ENCODE measurements around the gene RASD2.

DNA sequence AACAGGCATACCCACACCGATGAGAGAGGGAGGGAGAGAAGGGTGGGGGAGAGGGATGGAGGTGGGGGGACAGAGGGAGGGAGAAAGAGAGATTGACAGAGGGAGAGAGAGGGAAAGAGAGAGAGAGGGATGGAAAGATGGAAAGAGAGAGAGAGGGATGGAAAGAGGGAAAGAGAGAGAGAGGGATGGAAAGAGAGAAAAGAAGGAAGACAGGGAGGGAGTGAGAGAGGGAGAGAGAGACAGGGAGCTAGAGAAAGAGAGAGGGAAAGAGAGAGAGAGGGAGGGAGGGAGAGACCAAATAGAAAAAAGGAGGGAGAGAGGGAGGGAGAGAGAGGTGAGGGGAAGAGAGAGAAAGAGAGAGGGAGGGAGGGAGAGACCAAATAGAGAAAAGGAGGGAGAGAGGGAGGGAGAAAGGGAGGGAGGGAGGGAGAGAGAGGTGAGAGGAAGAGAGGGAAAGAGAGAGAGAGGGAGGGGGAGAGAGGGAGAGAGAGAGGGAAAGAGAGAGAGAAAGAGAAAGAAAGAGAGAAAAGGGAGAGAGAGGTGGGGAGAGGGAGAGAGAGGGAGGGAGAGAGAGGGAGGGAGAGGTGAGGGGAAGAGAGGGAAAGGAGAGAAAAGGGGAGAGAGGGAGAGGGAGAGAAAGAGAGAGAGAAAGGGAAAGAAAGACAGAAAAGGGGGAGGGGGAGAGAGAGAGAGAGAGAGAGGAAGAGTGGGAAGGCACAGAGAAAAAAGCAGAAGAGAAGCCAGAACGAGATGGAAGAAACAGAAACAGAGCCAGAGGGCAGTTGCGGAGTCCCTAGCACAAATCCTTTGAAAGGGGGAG lies 52.6 kb downstream of the RASD2 start:
- TF ChIP-seq, protein P1, sequence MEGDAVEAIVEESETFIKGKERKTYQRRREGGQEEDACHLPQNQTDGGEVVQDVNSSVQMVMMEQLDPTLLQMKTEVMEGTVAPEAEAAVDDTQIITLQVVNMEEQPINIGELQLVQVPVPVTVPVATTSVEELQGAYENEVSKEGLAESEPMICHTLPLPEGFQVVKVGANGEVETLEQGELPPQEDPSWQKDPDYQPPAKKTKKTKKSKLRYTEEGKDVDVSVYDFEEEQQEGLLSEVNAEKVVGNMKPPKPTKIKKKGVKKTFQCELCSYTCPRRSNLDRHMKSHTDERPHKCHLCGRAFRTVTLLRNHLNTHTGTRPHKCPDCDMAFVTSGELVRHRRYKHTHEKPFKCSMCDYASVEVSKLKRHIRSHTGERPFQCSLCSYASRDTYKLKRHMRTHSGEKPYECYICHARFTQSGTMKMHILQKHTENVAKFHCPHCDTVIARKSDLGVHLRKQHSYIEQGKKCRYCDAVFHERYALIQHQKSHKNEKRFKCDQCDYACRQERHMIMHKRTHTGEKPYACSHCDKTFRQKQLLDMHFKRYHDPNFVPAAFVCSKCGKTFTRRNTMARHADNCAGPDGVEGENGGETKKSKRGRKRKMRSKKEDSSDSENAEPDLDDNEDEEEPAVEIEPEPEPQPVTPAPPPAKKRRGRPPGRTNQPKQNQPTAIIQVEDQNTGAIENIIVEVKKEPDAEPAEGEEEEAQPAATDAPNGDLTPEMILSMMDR (IDR thresholded peaks at IDR 0.05) = no peak
- TF ChIP-seq, protein P2, sequence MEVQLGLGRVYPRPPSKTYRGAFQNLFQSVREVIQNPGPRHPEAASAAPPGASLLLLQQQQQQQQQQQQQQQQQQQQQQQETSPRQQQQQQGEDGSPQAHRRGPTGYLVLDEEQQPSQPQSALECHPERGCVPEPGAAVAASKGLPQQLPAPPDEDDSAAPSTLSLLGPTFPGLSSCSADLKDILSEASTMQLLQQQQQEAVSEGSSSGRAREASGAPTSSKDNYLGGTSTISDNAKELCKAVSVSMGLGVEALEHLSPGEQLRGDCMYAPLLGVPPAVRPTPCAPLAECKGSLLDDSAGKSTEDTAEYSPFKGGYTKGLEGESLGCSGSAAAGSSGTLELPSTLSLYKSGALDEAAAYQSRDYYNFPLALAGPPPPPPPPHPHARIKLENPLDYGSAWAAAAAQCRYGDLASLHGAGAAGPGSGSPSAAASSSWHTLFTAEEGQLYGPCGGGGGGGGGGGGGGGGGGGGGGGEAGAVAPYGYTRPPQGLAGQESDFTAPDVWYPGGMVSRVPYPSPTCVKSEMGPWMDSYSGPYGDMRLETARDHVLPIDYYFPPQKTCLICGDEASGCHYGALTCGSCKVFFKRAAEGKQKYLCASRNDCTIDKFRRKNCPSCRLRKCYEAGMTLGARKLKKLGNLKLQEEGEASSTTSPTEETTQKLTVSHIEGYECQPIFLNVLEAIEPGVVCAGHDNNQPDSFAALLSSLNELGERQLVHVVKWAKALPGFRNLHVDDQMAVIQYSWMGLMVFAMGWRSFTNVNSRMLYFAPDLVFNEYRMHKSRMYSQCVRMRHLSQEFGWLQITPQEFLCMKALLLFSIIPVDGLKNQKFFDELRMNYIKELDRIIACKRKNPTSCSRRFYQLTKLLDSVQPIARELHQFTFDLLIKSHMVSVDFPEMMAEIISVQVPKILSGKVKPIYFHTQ (CRISPR knock-in tag; IDR thresholded peaks at IDR 0.05) = no peak
- TF ChIP-seq, protein P3, sequence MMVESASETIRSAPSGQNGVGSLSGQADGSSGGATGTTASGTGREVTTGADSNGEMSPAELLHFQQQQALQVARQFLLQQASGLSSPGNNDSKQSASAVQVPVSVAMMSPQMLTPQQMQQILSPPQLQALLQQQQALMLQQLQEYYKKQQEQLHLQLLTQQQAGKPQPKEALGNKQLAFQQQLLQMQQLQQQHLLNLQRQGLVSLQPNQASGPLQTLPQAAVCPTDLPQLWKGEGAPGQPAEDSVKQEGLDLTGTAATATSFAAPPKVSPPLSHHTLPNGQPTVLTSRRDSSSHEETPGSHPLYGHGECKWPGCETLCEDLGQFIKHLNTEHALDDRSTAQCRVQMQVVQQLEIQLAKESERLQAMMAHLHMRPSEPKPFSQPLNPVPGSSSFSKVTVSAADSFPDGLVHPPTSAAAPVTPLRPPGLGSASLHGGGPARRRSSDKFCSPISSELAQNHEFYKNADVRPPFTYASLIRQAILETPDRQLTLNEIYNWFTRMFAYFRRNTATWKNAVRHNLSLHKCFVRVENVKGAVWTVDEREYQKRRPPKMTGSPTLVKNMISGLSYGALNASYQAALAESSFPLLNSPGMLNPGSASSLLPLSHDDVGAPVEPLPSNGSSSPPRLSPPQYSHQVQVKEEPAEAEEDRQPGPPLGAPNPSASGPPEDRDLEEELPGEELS (CRISPR knock-in tag; IDR thresholded peaks at IDR 0.05) = no peak
- TF ChIP-seq, protein P4, sequence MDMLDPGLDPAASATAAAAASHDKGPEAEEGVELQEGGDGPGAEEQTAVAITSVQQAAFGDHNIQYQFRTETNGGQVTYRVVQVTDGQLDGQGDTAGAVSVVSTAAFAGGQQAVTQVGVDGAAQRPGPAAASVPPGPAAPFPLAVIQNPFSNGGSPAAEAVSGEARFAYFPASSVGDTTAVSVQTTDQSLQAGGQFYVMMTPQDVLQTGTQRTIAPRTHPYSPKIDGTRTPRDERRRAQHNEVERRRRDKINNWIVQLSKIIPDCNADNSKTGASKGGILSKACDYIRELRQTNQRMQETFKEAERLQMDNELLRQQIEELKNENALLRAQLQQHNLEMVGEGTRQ (CRISPR knock-in tag; IDR thresholded peaks at IDR 0.05) = no peak
- TF ChIP-seq, protein P5, sequence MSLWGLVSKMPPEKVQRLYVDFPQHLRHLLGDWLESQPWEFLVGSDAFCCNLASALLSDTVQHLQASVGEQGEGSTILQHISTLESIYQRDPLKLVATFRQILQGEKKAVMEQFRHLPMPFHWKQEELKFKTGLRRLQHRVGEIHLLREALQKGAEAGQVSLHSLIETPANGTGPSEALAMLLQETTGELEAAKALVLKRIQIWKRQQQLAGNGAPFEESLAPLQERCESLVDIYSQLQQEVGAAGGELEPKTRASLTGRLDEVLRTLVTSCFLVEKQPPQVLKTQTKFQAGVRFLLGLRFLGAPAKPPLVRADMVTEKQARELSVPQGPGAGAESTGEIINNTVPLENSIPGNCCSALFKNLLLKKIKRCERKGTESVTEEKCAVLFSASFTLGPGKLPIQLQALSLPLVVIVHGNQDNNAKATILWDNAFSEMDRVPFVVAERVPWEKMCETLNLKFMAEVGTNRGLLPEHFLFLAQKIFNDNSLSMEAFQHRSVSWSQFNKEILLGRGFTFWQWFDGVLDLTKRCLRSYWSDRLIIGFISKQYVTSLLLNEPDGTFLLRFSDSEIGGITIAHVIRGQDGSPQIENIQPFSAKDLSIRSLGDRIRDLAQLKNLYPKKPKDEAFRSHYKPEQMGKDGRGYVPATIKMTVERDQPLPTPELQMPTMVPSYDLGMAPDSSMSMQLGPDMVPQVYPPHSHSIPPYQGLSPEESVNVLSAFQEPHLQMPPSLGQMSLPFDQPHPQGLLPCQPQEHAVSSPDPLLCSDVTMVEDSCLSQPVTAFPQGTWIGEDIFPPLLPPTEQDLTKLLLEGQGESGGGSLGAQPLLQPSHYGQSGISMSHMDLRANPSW (CRISPR knock-in tag; conservative IDR thresholded peaks at IDR 0.05; ENCODE audit: low read depth) = no peak
- TF ChIP-seq ZNF416 (CRISPR knock-in tag; IDR thresholded peaks at IDR 0.05) = no peak
- TF ChIP-seq, protein P6, sequence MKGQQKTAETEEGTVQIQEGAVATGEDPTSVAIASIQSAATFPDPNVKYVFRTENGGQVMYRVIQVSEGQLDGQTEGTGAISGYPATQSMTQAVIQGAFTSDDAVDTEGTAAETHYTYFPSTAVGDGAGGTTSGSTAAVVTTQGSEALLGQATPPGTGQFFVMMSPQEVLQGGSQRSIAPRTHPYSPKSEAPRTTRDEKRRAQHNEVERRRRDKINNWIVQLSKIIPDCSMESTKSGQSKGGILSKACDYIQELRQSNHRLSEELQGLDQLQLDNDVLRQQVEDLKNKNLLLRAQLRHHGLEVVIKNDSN (CRISPR knock-in tag; IDR thresholded peaks at IDR 0.05) = no peak
- no peak for TF ChIP-seq MXD4 (CRISPR knock-in tag; IDR thresholded peaks at IDR 0.05; ENCODE audit: borderline replicate concordance)
- no peak for TF ChIP-seq CREB1 (CRISPR knock-in tag; IDR thresholded peaks at IDR 0.05)
- TF ChIP-seq, protein P7, sequence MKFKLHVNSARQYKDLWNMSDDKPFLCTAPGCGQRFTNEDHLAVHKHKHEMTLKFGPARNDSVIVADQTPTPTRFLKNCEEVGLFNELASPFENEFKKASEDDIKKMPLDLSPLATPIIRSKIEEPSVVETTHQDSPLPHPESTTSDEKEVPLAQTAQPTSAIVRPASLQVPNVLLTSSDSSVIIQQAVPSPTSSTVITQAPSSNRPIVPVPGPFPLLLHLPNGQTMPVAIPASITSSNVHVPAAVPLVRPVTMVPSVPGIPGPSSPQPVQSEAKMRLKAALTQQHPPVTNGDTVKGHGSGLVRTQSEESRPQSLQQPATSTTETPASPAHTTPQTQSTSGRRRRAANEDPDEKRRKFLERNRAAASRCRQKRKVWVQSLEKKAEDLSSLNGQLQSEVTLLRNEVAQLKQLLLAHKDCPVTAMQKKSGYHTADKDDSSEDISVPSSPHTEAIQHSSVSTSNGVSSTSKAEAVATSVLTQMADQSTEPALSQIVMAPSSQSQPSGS (CRISPR knock-in tag; IDR thresholded peaks at IDR 0.05; ENCODE audit: borderline replicate concordance, low read depth) = no peak
- no peak for TF ChIP-seq RELA (CRISPR knock-in tag; IDR thresholded peaks at IDR 0.05; ENCODE audit: borderline replicate concordance)
- TF ChIP-seq JUN (CRISPR knock-in tag; IDR thresholded peaks at IDR 0.05) = no peak
- TF ChIP-seq SP1 (CRISPR knock-in tag; conservative IDR thresholded peaks at IDR 0.05) = no peak
- no peak for TF ChIP-seq ESRRA (CRISPR knock-in tag; IDR thresholded peaks at IDR 0.05; ENCODE audit: borderline replicate concordance)
